ENCODE measurements around the gene WDHD1.
"Not testable (repeated sequence)": the region's sequence is repeated elsewhere in the genome, so short reads cannot be mapped to it uniquely, and the experiment has no call there.

WDHD1 gene

GRCh38 chr14:54947230-54947629 is 79.7 kb downstream of the WDHD1 start:
- DNase-seq, result no peak

- DNase-seq, result no peak
Observed at GRCh38 chr14:54946500-54946899, 80.4 kb downstream of the WDHD1 start.

- DNase-seq, result no peak
Observed at GRCh38 chr14:54944737-54945391, 82.0 kb downstream of the WDHD1 start.

GRCh38 chr14:54942913-54943312 is 84.0 kb downstream of the WDHD1 start:
- DNase-seq, result no peak

GRCh38 chr14:54936816-54937215 is 90.1 kb downstream of the WDHD1 start:
- no peak for DNase-seq

GRCh38 chr14:54935958-54936357 is 90.9 kb downstream of the WDHD1 start:
- DNase-seq, result no peak

- no peak for DNase-seq
Observed at GRCh38 chr14:54935100-54935499, 91.8 kb downstream of the WDHD1 start.

- DNase-seq, result no peak
Observed at GRCh38 chr14:54933006-54933405, 93.9 kb downstream of the WDHD1 start.

GRCh38 chr14:54931598-54932340 is 95.1 kb downstream of the WDHD1 start:
- no peak for DNase-seq

GRCh38 chr14:54931101-54931500 is 95.8 kb downstream of the WDHD1 start:
- DNase-seq, result no peak

- no peak for DNase-seq
Observed at GRCh38 chr14:54929556-54929955, 97.3 kb downstream of the WDHD1 start.

- no peak for DNase-seq
Observed at GRCh38 chr14:54928216-54928615, 98.7 kb downstream of the WDHD1 start.

- no peak for DNase-seq
Observed at GRCh38 chr14:54927551-54927950, 99.3 kb downstream of the WDHD1 start.

GRCh38 chr14:54926570-54926969 is 100.3 kb downstream of the WDHD1 start:
- DNase-seq, result not testable (repeated sequence)

GRCh38 chr14:54922598-54922997 is 104.3 kb downstream of the WDHD1 start:
- DNase-seq, result no peak

GRCh38 chr14:54920052-54920451 is 106.8 kb downstream of the WDHD1 start:
- no peak for DNase-seq

GRCh38 chr14:54919330-54919729 is 107.6 kb downstream of the WDHD1 start:
- no peak for DNase-seq

GRCh38 chr14:54918427-54918826 is 108.5 kb downstream of the WDHD1 start:
- DNase-seq, result no peak

- no peak for DNase-seq
Observed at GRCh38 chr14:54916101-54916500, 110.8 kb downstream of the WDHD1 start.

GRCh38 chr14:54909817-54910558 is 116.9 kb downstream of the WDHD1 start:
- DNase-seq, result no peak

GRCh38 chr14:54908973-54909372 is 117.9 kb downstream of the WDHD1 start:
- DNase-seq, result not testable (repeated sequence)

- no peak for DNase-seq
Observed at GRCh38 chr14:54908190-54908589, 118.7 kb downstream of the WDHD1 start.

GRCh38 chr14:54906075-54906474 is 120.8 kb downstream of the WDHD1 start:
- DNase-seq, result no peak
